ENCODE results near the gene FAM98B. TPM values are rescaled to one million over a fixed set of nuclear protein-coding genes. Genes with fewer than 3 reads are reported as not detected.

Gene FAM98B
- total and polyA plus RNA-seq, 2 of the 13 experiments (the other 11 are each of a cell fraction or from before 2014, with no cell fraction given): 3.7 to 4.7 TPM

- no peak for TF ChIP-seq ZNF383 (CRISPR knock-in tag; IDR thresholded peaks at IDR 0.05; ENCODE audit: borderline replicate concordance)
- 0 out of 2 replicates have a peak, but pooled peaks have one; percentile 39 for TF ChIP-seq ZNF580 (CRISPR knock-in tag; IDR thresholded peaks at IDR 0.05; ENCODE audit: borderline replicate concordance, low read depth)
- no peak for TF ChIP-seq SOX6 (IDR thresholded peaks at IDR 0.05)
- 0 out of 2 replicates have a peak, but pooled peaks have one; percentile 15 for TF ChIP-seq SOX6 (CRISPR knock-in tag; IDR thresholded peaks at IDR 0.05)
- TF ChIP-seq FOXK1 (CRISPR knock-in tag; IDR thresholded peaks at IDR 0.05; ENCODE audit: borderline replicate concordance, low read depth): peak; percentile 55; the same call in 1 of the 2 replicates
- TF ChIP-seq XRCC5 (optimal IDR thresholded peaks at IDR 0.05; ENCODE audit: low read length): peak; percentile 62
- peak; percentile 73 for TF ChIP-seq STAG1 (CRISPR knock-in tag; IDR thresholded peaks at IDR 0.05)
- TF ChIP-seq ZBTB25 (CRISPR knock-in tag; IDR thresholded peaks at IDR 0.05): no peak
- TF ChIP-seq AGO1 (IDR thresholded peaks at IDR 0.05; ENCODE audit: low read depth, low read length, poor library complexity, severe bottlenecking): no peak
- no peak for TF ChIP-seq ZNF275 (CRISPR knock-in tag; IDR thresholded peaks at IDR 0.05; ENCODE audit: borderline replicate concordance)
- 0 out of 4 replicates have a peak, but pooled peaks of 1 of the 2 experiments have one; percentile 35 for TF ChIP-seq HMGXB4 (CRISPR knock-in tag; IDR thresholded peaks at IDR 0.05; ENCODE audit: borderline replicate concordance in 1 of 2, low read depth in 1 of 2)
- TF ChIP-seq GATAD2A (CRISPR knock-in tag; IDR thresholded peaks at IDR 0.05): 0 out of 2 replicates have a peak, but pooled peaks have one; percentile 30
- peak; percentile 71 for TF ChIP-seq SMC3 (IDR thresholded peaks at IDR 0.05; ENCODE audit: low read length)
- no peak for TF ChIP-seq AKNA (CRISPR knock-in tag; IDR thresholded peaks at IDR 0.05; ENCODE audit: borderline replicate concordance)
These were observed 13.4 kb upstream of the FAM98B start (continued) for GRCh38 chr15:38440353-38441129.
